ENCODE data around the gene EPHA7. TPM values are rescaled to one million over a fixed set of nuclear protein-coding genes. Genes with fewer than 3 reads are reported as not detected.

EPHA7 gene
- total RNA-seq, 1 experiment from 2014 or later, result 9.5 TPM

DNA sequence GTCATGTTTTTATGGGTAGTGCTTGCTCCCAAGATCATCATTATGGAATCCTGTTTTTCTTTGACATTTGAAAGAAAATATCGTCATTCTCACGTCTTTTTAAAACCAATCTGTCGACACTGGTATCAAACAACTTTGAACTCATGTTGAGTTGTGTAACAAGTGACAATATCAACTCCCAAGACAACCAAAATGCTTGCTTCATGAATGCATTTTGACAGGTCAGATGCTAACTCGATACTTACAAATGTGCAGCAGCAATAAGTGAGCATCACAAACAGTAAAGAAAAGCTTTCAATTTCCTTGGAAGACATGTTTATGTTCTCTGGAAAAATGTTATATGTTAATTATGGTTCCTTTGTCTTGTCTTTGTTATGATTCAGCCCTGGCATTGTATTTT lies 125.9 kb downstream of the EPHA7 start:
- no peaks in the 10 kb centered on the region for H3K4me1 Mint-ChIP-seq
- no peak overlapping the region for H3K27ac ChIP-seq (ENCODE audit: insufficient read length, low read depth, low read length)

More for the DNA sequence above, 125.9 kb downstream of the EPHA7 start:
- DNase-seq, result no peak
- Histone ChIP-seq H4K20me1 (ENCODE audit: control insufficient read depth, insufficient read depth, insufficient read length) (no peaks in the 10 kb centered on the region), H4K91ac (ENCODE audit: insufficient read length, low read depth, low read length) (no peak overlapping the region), H2AK5ac (ENCODE audit: insufficient read length, low read length) (no peak overlapping the region), H2BK120ac (ENCODE audit: low read depth, low read length, poor library complexity, severe bottlenecking) (no peak overlapping the region), H2AFZ (ENCODE audit: low read length) (no peak overlapping the region), H3K9ac (ENCODE audit: extremely low read depth, insufficient read length, low read length) (no peak overlapping the region), H3K14ac (ENCODE audit: insufficient read depth, low read length) (no peak overlapping the region), H3K4ac (ENCODE audit: low read depth, low read length) (no peak overlapping the region), H2BK12ac (ENCODE audit: insufficient read length, low read depth, low read length) (no peak overlapping the region), H3K9me3 (ENCODE audit: control insufficient read depth, low read depth, low read length) (no peaks in the 10 kb centered on the region), H2BK5ac (ENCODE audit: insufficient read length, low read length) (no peak overlapping the region), H3K79me2 (ENCODE audit: insufficient read depth, low read length) (no peaks in the 10 kb centered on the region), H4K8ac (replicated peaks; ENCODE audit: insufficient read length, low read depth, low read length) (no peak overlapping the region), H4K5ac (ENCODE audit: insufficient read length, low read depth, low read length) (no peak overlapping the region), H3K4me1 (ENCODE audit: insufficient read depth, low read length) (no peaks in the 10 kb centered on the region), H2BK15ac (ENCODE audit: low read depth, low read length) (no peak overlapping the region), H3K4me2 (ENCODE audit: insufficient read depth, insufficient read length, low read length) (no peak overlapping the region), H3K23me2 (ENCODE audit: insufficient read length, low read depth, low read length, poor library complexity, severe bottlenecking) (no peaks in the 10 kb centered on the region), H3T11ph (ENCODE audit: low read length) (no peak overlapping the region), H3K23ac (ENCODE audit: insufficient read length, low read depth, low read length) (no peak overlapping the region), H3K27me3 (ENCODE audit: insufficient read depth, low read length) (no peaks in the 10 kb centered on the region), H3K56ac (ENCODE audit: insufficient read length, low read depth, low read length) (no peak overlapping the region), H2BK20ac (ENCODE audit: low read depth, low read length, poor library complexity, severe bottlenecking) (no peak overlapping the region), H3K79me1 (ENCODE audit: insufficient read depth, low read depth, low read length, poor library complexity, severe bottlenecking) (no peaks in the 10 kb centered on the region), H3K18ac (ENCODE audit: insufficient read length, low read depth, low read length) (no peak overlapping the region)
- no CpG with 5 or more reads among the region's 4 CpGs for WGBS (ENCODE audit: extremely low coverage, insufficient read length, low lambda C conversion rate)
- H3K9me3 Mint-ChIP-seq, result no peaks in the 10 kb centered on the region
- no peaks in the 10 kb centered on the region for H3K27me3 Mint-ChIP-seq (ENCODE audit: low read depth)
- TF ChIP-seq, protein P1, sequence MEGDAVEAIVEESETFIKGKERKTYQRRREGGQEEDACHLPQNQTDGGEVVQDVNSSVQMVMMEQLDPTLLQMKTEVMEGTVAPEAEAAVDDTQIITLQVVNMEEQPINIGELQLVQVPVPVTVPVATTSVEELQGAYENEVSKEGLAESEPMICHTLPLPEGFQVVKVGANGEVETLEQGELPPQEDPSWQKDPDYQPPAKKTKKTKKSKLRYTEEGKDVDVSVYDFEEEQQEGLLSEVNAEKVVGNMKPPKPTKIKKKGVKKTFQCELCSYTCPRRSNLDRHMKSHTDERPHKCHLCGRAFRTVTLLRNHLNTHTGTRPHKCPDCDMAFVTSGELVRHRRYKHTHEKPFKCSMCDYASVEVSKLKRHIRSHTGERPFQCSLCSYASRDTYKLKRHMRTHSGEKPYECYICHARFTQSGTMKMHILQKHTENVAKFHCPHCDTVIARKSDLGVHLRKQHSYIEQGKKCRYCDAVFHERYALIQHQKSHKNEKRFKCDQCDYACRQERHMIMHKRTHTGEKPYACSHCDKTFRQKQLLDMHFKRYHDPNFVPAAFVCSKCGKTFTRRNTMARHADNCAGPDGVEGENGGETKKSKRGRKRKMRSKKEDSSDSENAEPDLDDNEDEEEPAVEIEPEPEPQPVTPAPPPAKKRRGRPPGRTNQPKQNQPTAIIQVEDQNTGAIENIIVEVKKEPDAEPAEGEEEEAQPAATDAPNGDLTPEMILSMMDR (conservative IDR thresholded peaks at IDR 0.05), result no peak
- H3K4me3 Mint-ChIP-seq, result no peak overlapping the region
- no peak overlapping the region for H3K27ac Mint-ChIP-seq
- no peaks in the 10 kb centered on the region for H3K36me3 Mint-ChIP-seq (ENCODE audit: insufficient read depth in 1 of 3, low read depth in 3 of 3)

Data from H9 (cell line).